Skin epidermis (tissue), 12 donors: ENCODE measurements around the gene SPAAR.
"Not testable (repeated sequence)": the region's sequence is repeated elsewhere in the genome, so short reads cannot be mapped to it uniquely, and the experiment has no call there.

Source experiments
- H3K27ac ChIP-seq, 21 experiments: fragments of 200-600 bp; sonication (generic) in 11 of 21; one replicate each; pipeline ENCODE4 v1.5.0; 2020; ENCODE audit warnings: mild to moderate bottlenecking in 3 of 21, inconsistent platforms in 2 of 21, moderate library complexity in 2 of 21
- H3K4me3 ChIP-seq, 7 experiments: fragments of 200-600 bp; sonication (generic) in 2 of 7; one replicate each; pipeline ENCODE4 v1.5.0; 2020; ENCODE audit warnings: inconsistent platforms in 2 of 7, mild to moderate bottlenecking in 2 of 7, moderate library complexity in 1 of 7

Gene SPAAR

DNA sequence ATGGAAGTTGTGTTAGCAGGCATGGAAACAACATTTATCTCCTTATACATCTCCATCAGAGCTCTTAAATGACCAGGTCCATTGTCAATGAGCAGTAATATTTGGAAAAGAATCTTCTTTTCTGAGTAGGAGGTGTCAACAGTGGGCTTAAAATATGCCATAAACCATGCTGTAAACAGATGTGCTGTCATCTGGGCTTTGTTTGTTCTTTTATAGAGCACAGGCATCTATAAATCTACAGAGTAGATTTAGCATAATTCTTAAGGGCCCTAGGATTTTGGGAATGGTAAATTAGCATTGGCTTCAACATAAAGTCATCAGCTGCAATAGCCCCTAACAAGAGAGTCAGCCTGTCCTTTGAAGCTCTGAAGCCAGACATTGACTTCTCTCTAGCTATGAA, 11.0 kb upstream of the SPAAR start:
- H3K4me3 ChIP-seq, result no peak overlapping the region
- no peak overlapping the region for H3K27ac ChIP-seq

- Histone ChIP-seq H3K4me3 (no peak overlapping the region), H3K27ac (no peak overlapping the region)
Observed at GRCh38 chr9:35899021-35899420, 10.3 kb upstream of the SPAAR start.

DNA sequence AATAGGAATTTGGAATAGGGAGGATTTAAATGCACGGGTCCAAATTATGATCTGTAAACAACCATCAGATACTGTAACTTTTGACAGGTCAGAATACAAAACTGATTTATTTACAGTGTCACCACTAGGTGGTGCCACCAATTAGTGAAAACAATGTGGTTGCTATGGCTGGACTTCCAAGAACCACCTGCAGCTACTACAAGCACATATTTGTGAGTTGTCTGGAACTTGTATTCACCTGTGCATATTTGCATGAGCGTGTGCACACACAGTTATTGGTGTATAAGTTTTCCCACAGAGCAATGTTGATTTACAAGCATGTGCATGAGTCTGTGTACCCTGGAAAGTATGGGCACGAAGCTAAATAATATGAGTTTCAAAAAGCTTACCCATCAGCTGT, 6.2 kb upstream of the SPAAR start:
- Histone ChIP-seq H3K4me3 (no peak overlapping the region), H3K27ac (no peak overlapping the region)

GRCh38 chr9:35904338-35904737, 5.0 kb upstream of the SPAAR start:
- Histone ChIP-seq H3K4me3 (no peak overlapping the region), H3K27ac (peak overlapping the region in 3 of 21 experiments; percentile 25 to 57 (median 43))

DNA sequence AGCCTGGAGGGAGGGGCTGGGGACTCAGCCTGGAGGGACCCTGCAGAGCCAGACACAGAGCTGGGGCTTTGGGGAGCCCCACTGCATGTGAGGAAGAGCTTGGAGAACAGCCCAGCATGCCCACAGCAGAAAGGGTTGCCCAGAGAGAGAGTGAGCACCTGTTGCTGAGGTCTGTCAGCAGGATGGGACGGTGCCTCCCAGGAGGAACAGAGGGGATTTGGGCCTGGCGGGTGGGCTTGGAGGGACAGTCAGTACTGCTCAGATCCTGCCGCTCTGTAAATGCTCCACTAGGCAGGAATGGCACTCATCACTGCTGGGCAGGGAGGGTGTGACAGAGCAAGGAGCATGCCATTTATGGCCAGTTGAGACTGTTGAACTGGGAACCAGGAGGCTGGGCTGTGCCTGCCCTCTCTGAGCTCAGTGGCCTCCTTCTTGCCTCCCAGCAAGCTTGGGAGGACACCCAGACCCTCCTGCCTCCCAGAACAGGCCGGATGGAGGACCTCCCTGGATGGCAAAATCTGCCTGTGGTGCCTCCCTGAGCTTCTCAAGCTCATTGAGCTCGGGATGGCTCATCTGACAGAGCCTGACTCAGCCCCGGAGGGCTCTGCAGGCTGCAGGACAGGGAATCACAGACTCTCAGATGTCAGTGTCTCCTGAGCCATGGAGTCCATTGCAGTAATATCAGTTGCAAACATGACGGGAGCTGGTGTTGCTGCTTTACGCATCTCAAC, 4.1 kb upstream of the SPAAR start:
- Histone ChIP-seq H3K4me3 (no peak overlapping the region), H3K27ac (peak overlapping the region in 16 of 21 experiments; percentile 47 to 94 (median 82))

DNA sequence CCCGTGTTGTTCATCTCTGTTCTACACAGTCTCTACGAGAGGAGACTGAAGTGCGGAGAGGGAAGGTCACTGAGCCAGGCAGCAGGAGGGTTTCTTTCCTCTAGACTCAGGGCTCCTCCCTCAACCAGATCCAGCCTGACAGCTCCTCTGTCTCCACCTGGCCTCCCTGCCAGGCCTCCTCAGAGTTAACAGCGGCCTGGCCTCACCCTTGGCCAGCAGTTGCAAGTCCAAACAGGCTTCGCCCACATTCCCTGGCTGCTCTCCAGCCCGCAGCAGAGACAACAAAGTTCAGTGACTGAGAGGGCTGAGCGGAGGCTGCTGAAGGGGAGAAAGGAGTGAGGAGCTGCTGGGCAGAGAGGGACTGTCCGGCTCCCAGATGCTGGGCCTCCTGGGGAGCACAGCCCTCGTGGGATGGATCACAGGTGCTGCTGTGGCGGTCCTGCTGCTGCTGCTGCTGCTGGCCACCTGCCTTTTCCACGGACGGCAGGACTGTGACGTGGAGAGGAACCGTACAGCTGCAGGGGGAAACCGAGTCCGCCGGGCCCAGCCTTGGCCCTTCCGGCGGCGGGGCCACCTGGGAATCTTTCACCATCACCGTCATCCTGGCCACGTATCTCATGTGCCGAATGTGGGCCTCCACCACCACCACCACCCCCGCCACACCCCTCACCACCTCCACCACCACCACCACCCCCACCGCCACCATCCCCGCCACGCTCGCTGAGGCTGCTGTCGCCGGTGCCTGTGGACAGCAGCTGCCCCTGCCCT, 3.2 kb upstream of the SPAAR start, which contains the start of gene HRCT1:
Gene HRCT1, plus strand, starts transcription at position 291 of the 768 bp plus-strand sequence. Its CDS starts 86 bp downstream, at position 377.
- Histone ChIP-seq H3K27ac (peak within 1 kb of the TSS in 20 of 21 experiments; percentile 47 to 94 (median 82)), H3K4me3 (no peak within 1 kb of the TSS)

DNA sequence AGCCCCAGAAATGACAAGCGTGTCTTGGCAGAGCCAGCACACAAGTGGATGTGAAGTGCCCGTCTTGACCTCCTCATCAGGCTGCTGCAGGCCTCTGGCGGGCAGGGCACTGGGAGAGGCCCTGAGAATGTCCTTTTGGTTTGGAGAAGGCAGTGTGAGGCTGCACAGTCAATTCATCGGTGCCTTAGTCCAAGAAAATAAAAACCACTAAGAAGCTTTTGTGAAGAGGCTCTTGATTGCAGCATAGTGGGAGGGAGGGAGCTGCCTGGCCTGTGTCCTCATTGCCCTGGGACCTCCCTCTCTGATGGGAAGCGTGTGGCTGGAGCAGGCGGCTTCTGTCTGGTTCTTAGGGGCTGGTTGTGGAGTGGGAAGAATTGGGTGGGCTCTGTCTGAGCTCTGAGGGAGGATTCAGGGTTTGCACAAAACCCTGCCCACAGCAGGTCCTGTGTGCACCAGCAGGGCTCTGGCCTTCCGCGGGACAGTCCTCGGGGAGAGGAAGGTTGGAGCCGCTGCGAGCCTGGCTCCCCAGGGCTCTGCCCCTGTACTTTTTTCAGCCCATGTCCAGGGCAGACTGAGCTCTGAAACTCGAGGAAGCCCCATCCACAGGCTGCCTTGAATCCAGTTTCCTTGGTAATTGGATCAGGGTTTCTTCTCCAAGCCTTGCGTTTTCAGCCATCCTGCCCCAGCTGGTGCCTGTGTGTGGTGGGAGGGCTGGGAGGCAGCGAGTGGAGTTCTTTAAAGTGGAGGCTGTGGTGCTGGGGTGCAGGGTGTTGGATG, 2.2 kb upstream of the SPAAR start:
- peak overlapping the region in 20 of 21 experiments; percentile 45 to 94 (median 82) for H3K27ac ChIP-seq
- no peak overlapping the region for H3K4me3 ChIP-seq

GRCh38 chr9:35907711-35908503, 1.4 kb upstream of the SPAAR start:
- peak overlapping the region in 20 of 21 experiments; percentile 61 to 94 (median 82) for H3K27ac ChIP-seq
- H3K4me3 ChIP-seq, result no peak overlapping the region

GRCh38 chr9:35908504-35909125, 675 bp upstream of the SPAAR start:
- H3K27ac ChIP-seq, result peak overlapping the region in 20 of 21 experiments; percentile 61 to 94 (median 82)
- no peak overlapping the region for H3K4me3 ChIP-seq

DNA sequence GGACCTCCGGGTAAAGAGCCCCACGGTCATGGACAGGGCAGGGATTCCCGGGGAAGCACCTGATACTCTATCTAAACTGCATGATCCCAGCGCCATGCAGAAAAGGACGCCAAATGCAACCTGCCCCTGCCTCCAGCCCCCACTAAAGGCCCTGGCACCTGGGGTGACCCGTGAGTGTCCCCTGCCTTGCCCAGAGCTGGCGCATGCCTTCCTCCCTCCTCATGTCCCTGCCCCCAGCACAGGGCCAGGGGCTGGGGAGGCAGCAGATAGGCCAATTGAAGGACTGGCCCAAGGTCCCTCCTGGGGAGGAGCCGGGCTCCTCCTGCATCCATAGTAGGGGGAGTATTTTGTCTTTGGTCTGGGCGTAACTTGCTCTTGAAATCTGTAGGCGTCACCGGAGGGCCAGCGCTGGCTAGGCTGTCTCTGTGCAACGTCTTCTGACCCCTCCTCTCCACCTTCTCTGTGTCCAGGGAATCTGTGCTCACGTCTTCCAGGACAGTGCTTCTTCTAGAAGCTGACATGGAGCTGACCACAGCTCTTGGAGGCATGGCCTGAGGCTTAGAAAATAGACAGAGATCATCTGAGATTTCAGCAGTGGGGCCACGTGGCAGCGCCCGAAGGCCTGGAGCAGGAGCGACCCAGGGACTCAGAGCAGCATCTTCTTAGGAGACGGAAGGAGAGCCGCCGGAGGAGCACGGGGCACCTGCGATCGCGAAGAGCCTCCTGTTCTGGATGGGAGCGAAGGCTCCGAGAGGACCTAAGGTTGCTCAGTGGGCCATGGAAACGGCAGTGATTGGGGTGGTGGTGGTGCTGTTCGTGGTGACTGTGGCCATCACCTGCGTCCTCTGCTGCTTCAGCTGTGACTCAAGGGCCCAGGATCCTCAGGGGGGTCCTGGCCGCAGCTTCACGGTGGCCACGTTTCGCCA, 660 bp downstream of the SPAAR start:
- Histone ChIP-seq H3K4me3 (peak overlapping the region in 1 of 7 experiments; percentile 4), H3K27ac (peak overlapping the region in 20 of 21 experiments; percentile 50 to 94 (median 82))

DNA sequence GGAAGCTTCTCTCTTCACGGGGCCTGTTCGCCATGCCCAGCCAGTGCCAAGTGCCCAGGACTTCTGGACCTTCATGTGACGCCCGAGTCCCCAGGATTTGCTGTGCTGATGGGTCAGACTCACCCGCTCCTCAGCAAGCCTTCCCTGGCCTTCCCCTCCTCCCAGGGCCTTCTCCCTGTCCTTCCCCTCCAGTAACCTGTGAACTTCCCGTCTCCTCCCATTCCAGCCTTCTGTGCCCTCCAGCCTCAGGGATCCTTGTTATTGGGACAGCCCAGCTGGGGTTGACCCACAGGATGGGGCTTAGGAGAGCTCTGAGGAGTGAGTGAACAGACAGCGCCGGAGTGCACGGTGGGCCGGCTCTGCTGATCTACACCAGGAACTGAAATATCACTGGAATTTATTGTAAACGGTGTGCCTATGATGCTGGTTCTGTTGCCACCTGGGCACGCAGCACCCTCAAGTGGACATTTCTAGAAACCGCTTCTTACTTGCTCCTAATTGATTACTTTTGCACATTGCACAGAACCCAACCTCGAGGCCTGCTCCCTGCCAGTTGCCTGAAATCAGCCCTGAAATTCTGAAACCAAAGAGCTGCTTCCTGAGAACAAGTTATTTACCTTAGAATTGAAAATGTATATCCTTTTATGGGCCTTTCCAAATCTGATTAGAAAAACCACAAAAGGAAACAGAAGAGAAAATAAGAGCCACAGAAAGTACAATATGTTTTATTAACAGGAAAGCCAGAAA, 1.5 kb downstream of the SPAAR start:
- Histone ChIP-seq H3K4me3 (no peak overlapping the region), H3K27ac (peak overlapping the region in 19 of 21 experiments; percentile 5 to 94 (median 81))

- Histone ChIP-seq H3K4me3 (no peak overlapping the region), H3K27ac (peak overlapping the region in 9 of 21 experiments; percentile 10 to 83 (median 41))
Observed at GRCh38 chr9:35911690-35912089, 2.4 kb downstream of the SPAAR start.

DNA sequence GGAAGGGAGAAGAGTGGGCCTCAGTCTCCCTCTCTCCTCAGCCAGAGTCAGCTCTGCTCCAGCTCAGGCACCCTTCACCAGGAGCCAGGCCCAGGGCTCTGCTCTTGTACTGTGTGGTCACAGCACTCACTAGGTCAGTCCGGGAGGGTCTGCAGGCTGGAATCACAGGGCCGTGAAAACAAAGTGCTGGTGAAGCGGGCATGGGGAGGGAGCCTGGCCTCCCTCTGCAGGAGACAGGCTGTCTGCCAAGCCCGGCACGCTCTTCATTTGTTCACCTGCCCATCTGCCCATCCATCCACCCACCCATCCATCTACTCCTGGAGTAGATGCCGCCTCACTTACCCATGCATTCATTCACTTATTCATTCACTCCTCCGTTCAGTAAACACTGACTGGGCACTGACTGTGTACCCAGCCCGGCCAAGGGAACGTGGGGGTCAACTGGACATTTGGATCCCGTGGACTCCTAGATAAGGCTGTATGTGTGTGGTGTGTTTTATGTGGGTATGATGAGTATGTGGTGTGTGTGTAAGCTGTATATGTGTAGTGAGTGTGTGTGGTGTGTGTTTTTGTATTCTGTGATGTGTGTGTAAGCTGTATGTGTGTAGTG, 3.6 kb downstream of the SPAAR start:
- Histone ChIP-seq H3K4me3 (no peak overlapping the region), H3K27ac (peak overlapping the region in 2 of 21 experiments; percentile 16 to 29)

DNA sequence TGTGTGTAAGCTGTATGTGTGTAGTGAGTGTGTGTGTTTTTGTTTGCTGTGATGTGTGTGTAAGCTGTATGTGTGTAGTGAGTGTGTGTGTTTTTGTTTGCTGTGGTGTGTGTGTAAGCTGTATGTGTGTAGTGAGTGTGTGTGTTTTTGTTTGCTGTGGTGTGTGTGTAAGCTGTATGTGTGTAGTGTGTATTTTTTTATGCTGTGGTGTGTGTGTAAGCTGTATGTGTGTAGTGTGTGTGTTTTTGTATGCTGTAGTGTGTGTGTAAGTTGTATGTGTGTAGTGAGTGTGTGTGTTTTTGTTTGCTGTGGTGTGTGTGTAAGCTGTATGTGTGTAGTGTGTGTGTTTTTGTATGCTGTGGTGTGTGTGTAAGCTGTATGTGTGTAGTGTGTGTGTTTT, 4.1 kb downstream of the SPAAR start:
- H3K4me3 ChIP-seq, H3K27ac ChIP-seq: not testable (repeated sequence)

- Histone ChIP-seq H3K4me3 (no peak overlapping the region), H3K27ac (peak overlapping the region in 7 of 21 experiments; percentile 1 to 76 (median 46))
Observed at GRCh38 chr9:35914301-35914807, 5.1 kb downstream of the SPAAR start.

GRCh38 chr9:35915681-35916294, 6.5 kb downstream of the SPAAR start:
- H3K4me3 ChIP-seq, result no peak overlapping the region

More at GRCh38 chr9:35915681-35916294, 6.5 kb downstream of the SPAAR start:
- peak overlapping the region in 5 of 21 experiments; percentile 31 to 76 (median 52) for H3K27ac ChIP-seq
